Liver (tissue), 9 donors: ENCODE measurements around the gene CRAT. TPM values are rescaled to one million over a fixed set of nuclear protein-coding genes. Genes with fewer than 3 reads are reported as not detected.

Source experiments
- DNase-seq: peaks from one replicate; pipeline ENCODE4 v3.0.0-alpha.2; 2017; ENCODE audit warnings: low spot score
- H3K27ac ChIP-seq, 2 donors: one replicate each; pipeline ENCODE4 v1.7.0; 2013; ENCODE audit warnings: inconsistent platforms in 2 of 2, low read length in 2 of 2, control low read depth in 1 of 2, low read depth in 1 of 2, mild to moderate bottlenecking in 1 of 2
- H3K27me3 ChIP-seq, 4 donors: one replicate each; pipeline versions ENCODE4 v1.6.1 to v1.7.0; 2013; ENCODE audit warnings: low read length in 3 of 4, inconsistent platforms in 1 of 4, mild to moderate bottlenecking in 1 of 4, moderate library complexity in 1 of 4; ENCODE audit not compliant: control insufficient read depth in 4 of 4, insufficient read depth in 4 of 4
- H3K36me3 ChIP-seq, 4 donors: one replicate each; pipeline versions ENCODE4 v1.6.1 to v1.7.0; 2013; ENCODE audit warnings: low read length in 3 of 4, mild to moderate bottlenecking in 3 of 4, low read depth in 1 of 4, moderate library complexity in 1 of 4; ENCODE audit not compliant: control insufficient read depth in 4 of 4, insufficient read depth in 3 of 4
- H3K4me1 ChIP-seq, 4 donors: one replicate each; pipeline versions ENCODE4 v1.6.1 to v1.7.0; 2013; ENCODE audit warnings: low read length in 3 of 4, mild to moderate bottlenecking in 3 of 4, moderate library complexity in 1 of 4; ENCODE audit not compliant: control insufficient read depth in 4 of 4, insufficient read depth in 4 of 4
- H3K4me3 ChIP-seq, 3 donors: one replicate each; pipeline versions ENCODE4 v1.6.1 to v1.7.0; 2013; ENCODE audit warnings: low read length in 3 of 3, control low read depth in 1 of 3, low read depth in 1 of 3, mild to moderate bottlenecking in 1 of 3
- H3K9ac ChIP-seq, 2 donors: one replicate each; pipeline ENCODE4 v1.7.0; 2013; ENCODE audit warnings: low read length in 2 of 2, mild to moderate bottlenecking in 2 of 2, moderate library complexity in 2 of 2, control low read depth in 1 of 2, low read depth in 1 of 2
- H3K9me3 ChIP-seq, 4 donors: one replicate each; pipeline versions ENCODE4 v1.6.1 to v1.7.0; 2013; ENCODE audit warnings: low read length in 3 of 4; ENCODE audit not compliant: control insufficient read depth in 4 of 4
- EGR1 ChIP-seq, 2 donors: IDR thresholded peaks; 2 replicates each; pipeline ENCODE4 v1.6.1; 2016 to 2018; ENCODE audit warnings: antibody characterized with exemption in 2 of 2, low read depth in 2 of 2
- FOXA2 ChIP-seq: IDR thresholded peaks from 2 replicates; pipeline ENCODE4 v1.6.1; 2016; ENCODE audit warnings: antibody characterized with exemption
- GABPA ChIP-seq, 2 donors: IDR thresholded peaks in 1 of 2; conservative IDR thresholded peaks in 1 of 2; 2 replicates each; pipeline ENCODE4 v1.6.1; 2016; ENCODE audit warnings: antibody characterized with exemption in 2 of 2, mild to moderate bottlenecking in 1 of 2, moderate library complexity in 1 of 2
- HNF4A ChIP-seq, 2 donors: conservative IDR thresholded peaks; 2 replicates each; pipeline ENCODE4 v1.6.1; 2016; ENCODE audit warnings: antibody characterized with exemption in 2 of 2, mild to moderate bottlenecking in 2 of 2
- HNF4G ChIP-seq: IDR thresholded peaks from 2 replicates; pipeline ENCODE4 v1.6.1; 2016; ENCODE audit warnings: antibody characterized with exemption
- JUND ChIP-seq, 2 donors: IDR thresholded peaks; 2 replicates each; pipeline ENCODE4 v1.6.1; 2016; ENCODE audit warnings: antibody characterized with exemption in 2 of 2
- NR2F2 ChIP-seq: IDR thresholded peaks from 2 replicates; pipeline ENCODE4 v1.6.1; 2016; ENCODE audit warnings: antibody characterized with exemption
- RAD21 ChIP-seq, 2 donors: IDR thresholded peaks; 2 replicates each; pipeline ENCODE4 v1.6.1; 2016; ENCODE audit warnings: antibody characterized with exemption in 2 of 2, mild to moderate bottlenecking in 2 of 2
- RXRA ChIP-seq, 2 donors: IDR thresholded peaks; 2 replicates each; pipeline ENCODE4 v1.6.1; 2017 to 2018; ENCODE audit warnings: antibody characterized with exemption in 2 of 2, mild to moderate bottlenecking in 1 of 2
- SP1 ChIP-seq: IDR thresholded peaks from 2 replicates; pipeline ENCODE4 v1.6.1; 2018; ENCODE audit warnings: antibody characterized with exemption, mild to moderate bottlenecking
- TAF1 ChIP-seq: conservative IDR thresholded peaks from 2 replicates; pipeline ENCODE4 v1.6.1; 2016; ENCODE audit warnings: antibody characterized with exemption, mild to moderate bottlenecking
- YY1 ChIP-seq: IDR thresholded peaks from 2 replicates; pipeline ENCODE4 v1.6.1; 2016; ENCODE audit warnings: antibody characterized with exemption, mild to moderate bottlenecking
- WGBS: extraction: QIAGEN DNeasy Blood & Tissue Kit; methylation state at CpG from one replicate; pipeline ENCODE4 v1.1.7; 2013; 5-methylcytosine and 5-hydroxymethylcytosine counted together
- polyA plus RNA-seq, 2 donors: library from polyadenylated mRNA; stranded (reverse) in 1 of 2; unstranded in 1 of 2; fragments of 200-250 nt in 1 of 2; fragments of >200 nt in 1 of 2; fragmentation: Nextera tagmentation in 1 of 2; extraction: Ambion mirVana in 1 of 2; gene quantifications; one replicate each; pipeline versions ENCODE4 v1.2.1 to v1.2.3, GENCODE V29; 2013 to 2015
- total RNA-seq, 2 donors: library from RNA; depleted of rRNA; stranded (reverse); fragments of >200 nt; gene quantifications; one replicate each; pipeline ENCODE4 v1.2.3, GENCODE V29; 2014
- TF ChIP-seq, protein P1 (sequence below): fragments of 150-350 bp; IDR thresholded peaks from 2 replicates; pipeline ENCODE4 v1.5.1; 2017; ENCODE audit warnings: improper control_type of control experiment, low read depth, low read length; ENCODE audit not compliant: missing input control
- TF ChIP-seq, protein P2 (sequence below): IDR thresholded peaks from 2 replicates; pipeline ENCODE4 v1.6.1; 2016; ENCODE audit warnings: antibody characterized with exemption
- TF ChIP-seq, protein P3 (sequence below): IDR thresholded peaks from 2 replicates; pipeline ENCODE4 v1.6.1; 2016; ENCODE audit warnings: antibody characterized with exemption
- TF ChIP-seq, protein P4 (sequence below): IDR thresholded peaks from 2 replicates; pipeline ENCODE4 v1.6.1; 2016; ENCODE audit warnings: antibody characterized with exemption
- TF ChIP-seq, protein P5 (sequence below): IDR thresholded peaks from 2 replicates; pipeline ENCODE4 v1.6.1; 2016; ENCODE audit warnings: antibody characterized with exemption, mild to moderate bottlenecking
- donor health status: healthy.
- donor health status: healthy.
- donor health status: healthy.
- donor health status: healthy.
- donor health status: healthy.

CRAT gene
- total and polyA plus RNA-seq, 4 donors: 33.8 to 121 (median 89.1) TPM

DNA sequence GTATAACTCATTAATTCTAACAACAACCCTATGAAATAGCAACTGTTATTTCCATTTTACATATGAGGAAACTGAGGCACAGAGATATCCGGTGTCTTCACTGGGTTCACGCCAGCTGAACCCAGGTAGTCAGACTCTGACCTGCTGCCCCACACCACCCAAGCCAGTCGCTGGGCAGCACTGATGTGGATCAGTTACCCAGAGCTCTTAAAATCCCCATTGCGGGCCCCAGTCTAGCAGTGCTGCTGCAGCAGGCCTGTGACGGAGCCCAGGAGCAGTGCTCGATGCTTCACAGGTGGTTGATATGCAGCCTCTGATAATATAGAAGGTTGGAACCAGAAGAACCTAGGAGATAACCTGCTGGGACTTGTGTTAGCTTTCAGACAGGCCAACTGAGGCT lies 24.9 kb upstream of the CRAT start:
- H3K36me3 ChIP-seq: peaks cover 2 to 11% (median 5%) of the 10 kb centered on the region in 4 donors
- TF ChIP-seq RAD21 (IDR thresholded peaks at IDR 0.05) (no peak), HNF4A (conservative IDR thresholded peaks at IDR 0.05) (no peak)
- TF ChIP-seq, protein P1, sequence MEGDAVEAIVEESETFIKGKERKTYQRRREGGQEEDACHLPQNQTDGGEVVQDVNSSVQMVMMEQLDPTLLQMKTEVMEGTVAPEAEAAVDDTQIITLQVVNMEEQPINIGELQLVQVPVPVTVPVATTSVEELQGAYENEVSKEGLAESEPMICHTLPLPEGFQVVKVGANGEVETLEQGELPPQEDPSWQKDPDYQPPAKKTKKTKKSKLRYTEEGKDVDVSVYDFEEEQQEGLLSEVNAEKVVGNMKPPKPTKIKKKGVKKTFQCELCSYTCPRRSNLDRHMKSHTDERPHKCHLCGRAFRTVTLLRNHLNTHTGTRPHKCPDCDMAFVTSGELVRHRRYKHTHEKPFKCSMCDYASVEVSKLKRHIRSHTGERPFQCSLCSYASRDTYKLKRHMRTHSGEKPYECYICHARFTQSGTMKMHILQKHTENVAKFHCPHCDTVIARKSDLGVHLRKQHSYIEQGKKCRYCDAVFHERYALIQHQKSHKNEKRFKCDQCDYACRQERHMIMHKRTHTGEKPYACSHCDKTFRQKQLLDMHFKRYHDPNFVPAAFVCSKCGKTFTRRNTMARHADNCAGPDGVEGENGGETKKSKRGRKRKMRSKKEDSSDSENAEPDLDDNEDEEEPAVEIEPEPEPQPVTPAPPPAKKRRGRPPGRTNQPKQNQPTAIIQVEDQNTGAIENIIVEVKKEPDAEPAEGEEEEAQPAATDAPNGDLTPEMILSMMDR: no peak
- no peaks in the 10 kb centered on the region for H3K27me3 ChIP-seq
- H3K4me1 ChIP-seq: peaks cover 9 to 46% (median 31%) of the 10 kb centered on the region in 4 donors
- no peak overlapping the region for H3K27ac ChIP-seq
- H3K9me3 ChIP-seq: no peaks in the 10 kb centered on the region
- H3K9ac ChIP-seq: no peak overlapping the region
- DNase-seq: no peak
- H3K4me3 ChIP-seq: no peak overlapping the region
- WGBS: 93% methylated on average over 6 of the region's 6 CpGs

DNA sequence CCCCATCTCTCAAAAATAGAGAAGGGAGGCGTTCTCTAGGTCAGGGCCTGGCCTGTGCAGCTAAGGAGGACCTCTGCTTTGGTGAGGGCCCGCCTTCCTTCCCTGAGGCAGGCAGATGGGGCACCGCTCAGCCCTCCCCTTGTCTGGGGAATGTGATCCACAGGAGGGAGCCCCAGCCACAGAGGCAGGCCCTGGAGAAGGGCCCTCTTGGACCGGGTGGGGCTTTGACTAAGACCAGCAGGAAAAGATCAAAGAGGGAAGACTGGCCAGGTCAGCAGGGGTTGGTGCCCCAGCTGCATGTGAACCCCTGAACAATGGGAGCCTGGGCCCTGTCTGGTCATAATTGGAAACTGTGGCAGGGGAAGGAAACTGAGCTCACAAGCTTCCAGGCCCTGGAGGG lies 22.5 kb upstream of the CRAT start:
- Histone ChIP-seq H3K4me1 (peaks cover 3 to 29% (median 19%) of the 10 kb centered on the region in 4 donors), H3K9me3 (no peaks in the 10 kb centered on the region), H3K27me3 (no peaks in the 10 kb centered on the region), H3K9ac (no peak overlapping the region), H3K4me3 (no peak overlapping the region), H3K36me3 (peaks cover 3 to 20% (median 9%) of the 10 kb centered on the region in 4 donors), H3K27ac (no peak overlapping the region)
- 96% methylated on average over 4 of the region's 4 CpGs for WGBS
- TF ChIP-seq, protein P2, sequence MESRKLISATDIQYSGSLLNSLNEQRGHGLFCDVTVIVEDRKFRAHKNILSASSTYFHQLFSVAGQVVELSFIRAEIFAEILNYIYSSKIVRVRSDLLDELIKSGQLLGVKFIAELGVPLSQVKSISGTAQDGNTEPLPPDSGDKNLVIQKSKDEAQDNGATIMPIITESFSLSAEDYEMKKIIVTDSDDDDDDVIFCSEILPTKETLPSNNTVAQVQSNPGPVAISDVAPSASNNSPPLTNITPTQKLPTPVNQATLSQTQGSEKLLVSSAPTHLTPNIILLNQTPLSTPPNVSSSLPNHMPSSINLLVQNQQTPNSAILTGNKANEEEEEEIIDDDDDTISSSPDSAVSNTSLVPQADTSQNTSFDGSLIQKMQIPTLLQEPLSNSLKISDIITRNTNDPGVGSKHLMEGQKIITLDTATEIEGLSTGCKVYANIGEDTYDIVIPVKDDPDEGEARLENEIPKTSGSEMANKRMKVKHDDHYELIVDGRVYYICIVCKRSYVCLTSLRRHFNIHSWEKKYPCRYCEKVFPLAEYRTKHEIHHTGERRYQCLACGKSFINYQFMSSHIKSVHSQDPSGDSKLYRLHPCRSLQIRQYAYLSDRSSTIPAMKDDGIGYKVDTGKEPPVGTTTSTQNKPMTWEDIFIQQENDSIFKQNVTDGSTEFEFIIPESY: no peak
- TF ChIP-seq NR2F2 (no peak), JUND (IDR thresholded peaks at IDR 0.05) (no peak), FOXA2 (no peak), RXRA (IDR thresholded peaks at IDR 0.05) (no peak), GABPA (IDR thresholded peaks at IDR 0.05 in 1 of 2, conservative IDR thresholded peaks at IDR 0.05 in 1 of 2) (no peak), SP1 (no peak), YY1 (no peak), HNF4A (conservative IDR thresholded peaks at IDR 0.05) (no peak), RAD21 (IDR thresholded peaks at IDR 0.05) (no peak), TAF1 (no peak), HNF4G (no peak), EGR1 (IDR thresholded peaks at IDR 0.05; ENCODE audit: low read depth in 2 of 2) (no peak)
- TF ChIP-seq, protein P3, sequence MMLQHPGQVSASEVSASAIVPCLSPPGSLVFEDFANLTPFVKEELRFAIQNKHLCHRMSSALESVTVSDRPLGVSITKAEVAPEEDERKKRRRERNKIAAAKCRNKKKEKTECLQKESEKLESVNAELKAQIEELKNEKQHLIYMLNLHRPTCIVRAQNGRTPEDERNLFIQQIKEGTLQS: no peak
- TF ChIP-seq, protein P1: no peak
- TF ChIP-seq, protein P4, sequence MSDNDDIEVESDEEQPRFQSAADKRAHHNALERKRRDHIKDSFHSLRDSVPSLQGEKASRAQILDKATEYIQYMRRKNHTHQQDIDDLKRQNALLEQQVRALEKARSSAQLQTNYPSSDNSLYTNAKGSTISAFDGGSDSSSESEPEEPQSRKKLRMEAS: no peak
- TF ChIP-seq, protein P5, sequence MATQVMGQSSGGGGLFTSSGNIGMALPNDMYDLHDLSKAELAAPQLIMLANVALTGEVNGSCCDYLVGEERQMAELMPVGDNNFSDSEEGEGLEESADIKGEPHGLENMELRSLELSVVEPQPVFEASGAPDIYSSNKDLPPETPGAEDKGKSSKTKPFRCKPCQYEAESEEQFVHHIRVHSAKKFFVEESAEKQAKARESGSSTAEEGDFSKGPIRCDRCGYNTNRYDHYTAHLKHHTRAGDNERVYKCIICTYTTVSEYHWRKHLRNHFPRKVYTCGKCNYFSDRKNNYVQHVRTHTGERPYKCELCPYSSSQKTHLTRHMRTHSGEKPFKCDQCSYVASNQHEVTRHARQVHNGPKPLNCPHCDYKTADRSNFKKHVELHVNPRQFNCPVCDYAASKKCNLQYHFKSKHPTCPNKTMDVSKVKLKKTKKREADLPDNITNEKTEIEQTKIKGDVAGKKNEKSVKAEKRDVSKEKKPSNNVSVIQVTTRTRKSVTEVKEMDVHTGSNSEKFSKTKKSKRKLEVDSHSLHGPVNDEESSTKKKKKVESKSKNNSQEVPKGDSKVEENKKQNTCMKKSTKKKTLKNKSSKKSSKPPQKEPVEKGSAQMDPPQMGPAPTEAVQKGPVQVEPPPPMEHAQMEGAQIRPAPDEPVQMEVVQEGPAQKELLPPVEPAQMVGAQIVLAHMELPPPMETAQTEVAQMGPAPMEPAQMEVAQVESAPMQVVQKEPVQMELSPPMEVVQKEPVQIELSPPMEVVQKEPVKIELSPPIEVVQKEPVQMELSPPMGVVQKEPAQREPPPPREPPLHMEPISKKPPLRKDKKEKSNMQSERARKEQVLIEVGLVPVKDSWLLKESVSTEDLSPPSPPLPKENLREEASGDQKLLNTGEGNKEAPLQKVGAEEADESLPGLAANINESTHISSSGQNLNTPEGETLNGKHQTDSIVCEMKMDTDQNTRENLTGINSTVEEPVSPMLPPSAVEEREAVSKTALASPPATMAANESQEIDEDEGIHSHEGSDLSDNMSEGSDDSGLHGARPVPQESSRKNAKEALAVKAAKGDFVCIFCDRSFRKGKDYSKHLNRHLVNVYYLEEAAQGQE: no peak
- no peak for DNase-seq
